22Rv1 (cell line): Measurements from ENCODE around the gene SYMPK.
"Not testable (repeated sequence)": the region's sequence is repeated elsewhere in the genome, so short reads cannot be mapped to it uniquely, and the experiment has no call there.

Source experiments
- H3K27ac ChIP-seq: fragments of 450-650 bp; 2 replicates; pipeline ENCODE4 v1.5.1; 2017
- ZFX ChIP-seq: fragments of 450-650 bp; IDR thresholded peaks from 2 replicates; pipeline ENCODE4 v1.6.1; 2017; ENCODE audit warnings: antibody characterized with exemption, borderline replicate concordance
- TF ChIP-seq, protein P1 (sequence below): fragments of 450-650 bp; IDR thresholded peaks from 2 replicates; pipeline ENCODE4 v1.5.1; 2017; ENCODE audit warnings: mild to moderate bottlenecking

The SYMPK gene

DNA sequence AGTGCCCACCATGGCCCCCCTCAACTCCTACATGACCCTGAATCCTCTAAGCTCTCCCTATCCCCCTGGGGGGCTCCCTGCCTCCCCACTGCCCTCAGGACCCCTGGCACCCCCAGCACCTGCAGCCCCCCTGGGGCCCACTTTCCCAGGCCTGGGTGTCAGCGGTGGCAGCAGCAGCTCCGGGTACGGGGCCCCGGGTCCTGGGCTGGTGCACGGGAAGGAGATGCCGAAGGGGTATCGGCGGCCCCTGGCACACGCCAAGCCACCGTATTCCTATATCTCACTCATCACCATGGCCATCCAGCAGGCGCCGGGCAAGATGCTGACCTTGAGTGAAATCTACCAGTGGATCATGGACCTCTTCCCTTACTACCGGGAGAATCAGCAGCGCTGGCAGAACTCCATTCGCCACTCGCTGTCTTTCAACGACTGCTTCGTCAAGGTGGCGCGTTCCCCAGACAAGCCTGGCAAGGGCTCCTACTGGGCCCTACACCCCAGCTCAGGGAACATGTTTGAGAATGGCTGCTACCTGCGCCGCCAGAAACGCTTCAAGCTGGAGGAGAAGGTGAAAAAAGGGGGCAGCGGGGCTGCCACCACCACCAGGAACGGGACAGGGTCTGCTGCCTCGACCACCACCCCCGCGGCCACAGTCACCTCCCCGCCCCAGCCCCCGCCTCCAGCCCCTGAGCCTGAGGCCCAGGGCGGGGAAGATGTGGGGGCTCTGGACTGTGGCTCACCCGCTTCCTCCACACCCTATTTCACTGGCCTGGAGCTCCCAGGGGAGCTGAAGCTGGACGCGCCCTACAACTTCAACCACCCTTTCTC is 9.4 kb upstream of the SYMPK start:
- TF ChIP-seq ZFX, result no peak
- TF ChIP-seq, protein P1, sequence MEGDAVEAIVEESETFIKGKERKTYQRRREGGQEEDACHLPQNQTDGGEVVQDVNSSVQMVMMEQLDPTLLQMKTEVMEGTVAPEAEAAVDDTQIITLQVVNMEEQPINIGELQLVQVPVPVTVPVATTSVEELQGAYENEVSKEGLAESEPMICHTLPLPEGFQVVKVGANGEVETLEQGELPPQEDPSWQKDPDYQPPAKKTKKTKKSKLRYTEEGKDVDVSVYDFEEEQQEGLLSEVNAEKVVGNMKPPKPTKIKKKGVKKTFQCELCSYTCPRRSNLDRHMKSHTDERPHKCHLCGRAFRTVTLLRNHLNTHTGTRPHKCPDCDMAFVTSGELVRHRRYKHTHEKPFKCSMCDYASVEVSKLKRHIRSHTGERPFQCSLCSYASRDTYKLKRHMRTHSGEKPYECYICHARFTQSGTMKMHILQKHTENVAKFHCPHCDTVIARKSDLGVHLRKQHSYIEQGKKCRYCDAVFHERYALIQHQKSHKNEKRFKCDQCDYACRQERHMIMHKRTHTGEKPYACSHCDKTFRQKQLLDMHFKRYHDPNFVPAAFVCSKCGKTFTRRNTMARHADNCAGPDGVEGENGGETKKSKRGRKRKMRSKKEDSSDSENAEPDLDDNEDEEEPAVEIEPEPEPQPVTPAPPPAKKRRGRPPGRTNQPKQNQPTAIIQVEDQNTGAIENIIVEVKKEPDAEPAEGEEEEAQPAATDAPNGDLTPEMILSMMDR, result no peak
- H3K27ac ChIP-seq, result no peak overlapping the region

GRCh38 chr19:45870798-45871197 is 7.9 kb upstream of the SYMPK start:
- H3K27ac ChIP-seq, result no peak overlapping the region
- no peak for TF ChIP-seq ZFX
- TF ChIP-seq, protein P1, result no peak

DNA sequence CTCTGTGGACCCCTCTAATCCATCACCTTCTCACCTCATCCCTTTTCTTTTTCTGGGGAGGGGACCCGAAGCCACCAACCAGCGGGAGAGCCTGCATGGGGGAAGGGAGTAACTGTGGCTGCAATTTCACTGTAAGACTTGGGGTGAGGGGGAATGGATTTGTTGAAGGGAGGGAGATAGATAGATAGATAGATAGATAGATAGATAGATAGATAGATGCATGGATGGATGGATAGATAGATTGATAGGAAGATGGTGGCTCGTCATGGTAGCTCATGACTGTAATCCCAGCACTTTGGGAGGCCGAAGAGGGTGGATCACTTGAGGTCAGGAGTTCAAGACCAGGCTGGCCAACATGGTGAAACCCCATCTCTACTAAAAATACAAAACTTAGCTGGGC is 4.3 kb upstream of the SYMPK start:
- not testable (repeated sequence) for H3K27ac ChIP-seq

GRCh38 chr19:45866400-45867176 is 3.6 kb upstream of the SYMPK start:
- no peak for TF ChIP-seq ZFX
- TF ChIP-seq, protein P1, result no peak
- no peak overlapping the region for H3K27ac ChIP-seq

- TF ChIP-seq, protein P1, result no peak
- TF ChIP-seq ZFX, result no peak
- no peak overlapping the region for H3K27ac ChIP-seq
Measured at GRCh38 chr19:45865269-45865948, 2.5 kb upstream of the SYMPK start.

GRCh38 chr19:45864629-45865082 is 1.7 kb upstream of the SYMPK start:
- TF ChIP-seq, protein P1, result no peak
- no peak for TF ChIP-seq ZFX
- H3K27ac ChIP-seq, result no peak overlapping the region

DNA sequence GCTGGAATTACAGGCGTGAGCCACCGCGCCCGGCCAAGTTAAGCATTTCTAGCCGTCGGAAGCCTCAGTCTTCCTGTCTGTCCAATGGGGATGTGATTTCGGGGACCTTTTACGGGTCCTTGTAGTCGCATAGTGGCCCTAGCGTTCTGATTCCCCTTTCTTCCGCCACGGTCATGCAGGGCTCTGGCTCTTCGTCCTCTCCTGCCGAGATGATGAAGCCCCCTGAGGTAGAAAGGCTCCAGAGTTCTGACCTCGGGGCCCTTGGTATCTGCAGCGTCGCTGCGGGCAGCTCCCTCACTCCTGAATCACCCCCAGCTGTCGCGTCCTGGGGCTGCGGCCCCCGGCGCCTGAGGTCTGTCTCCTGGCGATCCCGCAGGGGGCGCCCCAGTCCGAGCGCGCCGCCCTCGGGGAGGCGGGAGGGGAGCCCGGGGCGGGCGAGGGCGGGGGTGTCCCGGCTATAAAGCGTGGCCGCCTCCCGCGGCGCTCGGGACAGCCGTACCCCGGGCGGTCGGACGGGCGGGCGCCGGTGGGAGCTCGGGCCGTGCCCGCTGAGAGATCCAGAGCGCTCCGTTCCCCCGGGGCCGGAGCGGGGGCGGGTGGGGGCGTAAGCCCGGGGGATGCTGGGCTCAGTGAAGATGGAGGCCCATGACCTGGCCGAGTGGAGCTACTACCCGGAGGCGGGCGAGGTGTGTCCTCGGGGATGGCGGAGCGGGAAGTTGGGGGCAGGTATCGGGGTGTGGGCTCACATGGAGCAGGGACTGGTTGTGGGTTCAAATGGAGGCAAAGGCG is 1.1 kb upstream of the SYMPK start, which contains the start of gene FOXA3:
FOXA3 (plus strand) TSS at position 487 of the 789 bp plus-strand sequence; CDS start at position 618, 131 bp downstream.
- peak within 1 kb of the TSS; percentile 88 for H3K27ac ChIP-seq
- TF ChIP-seq ZFX, result no peak
- TF ChIP-seq, protein P1, result peak; percentile 80
